Central memory CD8-positive, alpha-beta T cell (primary cell): ENCODE results near the gene STOML2.

ENCODE experiments used
- ATAC-seq: fragments of 150-1000 bp; cut with Tn5 transposase; replicated peaks from 2 replicates; pipeline ENCODE4 v1.10.0; 2022; ENCODE audit warnings: mild to moderate bottlenecking, moderate FRiP score, moderate number of reproducible peaks; ENCODE audit not compliant: poor library complexity, severe bottlenecking; ENCODE audit errors: extremely low read depth
- DNase-seq, 2 donors: peaks; one replicate each; pipeline ENCODE4 v3.0.0; 2021; ENCODE audit warnings: low spot score in 2 of 2
- H3K27ac Mint-ChIP-seq: one replicate; pipeline ENCODE4 v1.8.0; 2022; ENCODE audit warnings: low read depth, mild to moderate bottlenecking, moderate library complexity, mixed read lengths
- H3K27me3 Mint-ChIP-seq: one replicate; pipeline ENCODE4 v1.8.0; 2022; ENCODE audit warnings: mixed read lengths
- H3K36me3 Mint-ChIP-seq: one replicate; pipeline ENCODE4 v1.8.0; 2022; ENCODE audit warnings: mild to moderate bottlenecking, moderate library complexity, mixed read lengths; ENCODE audit not compliant: insufficient read depth
- H3K4me1 Mint-ChIP-seq: one replicate; pipeline ENCODE4 v1.8.0; 2022; ENCODE audit warnings: mixed read lengths
- H3K4me3 Mint-ChIP-seq: one replicate; pipeline ENCODE4 v1.8.0; 2022; ENCODE audit warnings: mild to moderate bottlenecking, moderate library complexity, mixed read lengths
- H3K9me3 Mint-ChIP-seq: one replicate; pipeline ENCODE4 v1.8.0; 2022; ENCODE audit warnings: mixed read lengths

The STOML2 gene

DNA sequence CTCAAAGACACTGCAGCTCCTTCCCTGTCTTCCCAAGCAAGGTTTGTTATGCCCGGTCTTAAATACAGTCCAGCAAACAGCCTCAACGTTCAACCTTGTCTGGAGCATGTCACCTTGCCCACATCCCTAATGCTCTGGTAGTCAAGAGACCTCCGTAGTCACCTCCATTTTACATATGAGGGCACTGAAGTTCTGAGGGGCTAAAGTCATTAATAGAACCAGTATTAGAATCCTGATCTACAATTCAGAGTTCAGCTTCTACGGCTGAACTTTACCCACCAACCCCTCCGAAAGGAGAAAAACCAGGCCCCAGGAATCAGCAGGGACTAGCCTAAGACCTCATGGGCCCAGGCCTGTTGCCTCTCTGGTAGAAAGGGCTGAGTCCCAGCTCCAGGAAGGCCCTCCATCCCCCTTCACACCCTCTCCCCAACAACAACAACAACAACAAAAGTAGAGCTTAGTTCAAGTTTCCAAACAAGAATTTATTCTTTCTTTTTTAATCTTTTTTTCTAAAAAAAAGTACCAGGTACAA is 795 bp upstream of the STOML2 start:
- Mint-ChIP-seq H3K36me3 (peaks cover 26% of the 10 kb centered on the region), H3K4me1 (peaks cover 33% of the 10 kb centered on the region), H3K27me3 (no peaks in the 10 kb centered on the region), H3K9me3 (no peaks in the 10 kb centered on the region), H3K27ac (peak overlapping the region; percentile 89), H3K4me3 (peak overlapping the region; percentile 85)
- ATAC-seq (no peak), DNase-seq (no peak)

DNA sequence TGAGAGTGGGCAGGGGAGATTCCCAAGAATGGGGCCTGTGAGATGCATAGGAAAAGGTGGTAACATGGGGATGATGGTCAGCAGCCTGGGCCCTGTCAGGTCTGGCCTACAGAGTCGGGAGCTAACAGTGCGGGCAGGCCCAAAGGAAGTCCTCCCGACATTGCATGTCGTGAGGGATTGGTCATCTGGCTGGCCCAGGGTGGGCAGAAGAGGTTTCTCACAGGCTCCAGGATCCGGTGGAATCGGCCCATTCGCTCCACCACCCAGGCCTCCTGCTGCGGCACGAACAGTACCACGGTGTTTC is 514 bp downstream of the STOML2 start:
- H3K36me3 Mint-ChIP-seq = peaks cover 19% of the 10 kb centered on the region
- DNase-seq (no peak), ATAC-seq (no peak)
- peak overlapping the region; percentile 85 for H3K4me3 Mint-ChIP-seq
- no peaks in the 10 kb centered on the region for H3K27me3 Mint-ChIP-seq
- H3K9me3 Mint-ChIP-seq = no peaks in the 10 kb centered on the region
- peaks cover 30% of the 10 kb centered on the region for H3K4me1 Mint-ChIP-seq
- peak overlapping the region; percentile 89 for H3K27ac Mint-ChIP-seq

DNA sequence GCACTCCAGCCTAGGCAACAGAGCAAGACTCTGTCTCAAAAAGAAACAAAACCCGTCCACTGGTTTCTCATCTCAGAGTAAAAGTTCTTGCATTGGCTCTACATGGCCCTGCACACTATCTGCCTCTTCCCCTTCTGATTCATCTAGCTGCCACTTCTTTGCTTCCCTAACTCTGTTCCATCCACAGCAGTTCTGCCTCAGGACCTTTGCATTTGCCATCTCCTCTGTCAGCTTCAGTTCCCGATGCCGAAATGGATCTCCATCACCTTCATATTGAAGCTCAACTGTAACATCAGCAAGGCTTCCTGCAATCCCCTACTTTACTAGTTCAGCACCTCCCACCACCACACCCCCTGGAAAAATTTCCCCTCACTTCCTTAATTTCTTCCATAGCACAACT is 5.4 kb downstream of the STOML2 start:
- ATAC-seq (no peak), DNase-seq (no peak)
- Mint-ChIP-seq H3K9me3 (no peaks in the 10 kb centered on the region), H3K4me3 (peak overlapping the region; percentile 44), H3K27me3 (no peaks in the 10 kb centered on the region), H3K27ac (no peak overlapping the region), H3K36me3 (peaks cover 20% of the 10 kb centered on the region), H3K4me1 (peaks cover 35% of the 10 kb centered on the region)

DNA sequence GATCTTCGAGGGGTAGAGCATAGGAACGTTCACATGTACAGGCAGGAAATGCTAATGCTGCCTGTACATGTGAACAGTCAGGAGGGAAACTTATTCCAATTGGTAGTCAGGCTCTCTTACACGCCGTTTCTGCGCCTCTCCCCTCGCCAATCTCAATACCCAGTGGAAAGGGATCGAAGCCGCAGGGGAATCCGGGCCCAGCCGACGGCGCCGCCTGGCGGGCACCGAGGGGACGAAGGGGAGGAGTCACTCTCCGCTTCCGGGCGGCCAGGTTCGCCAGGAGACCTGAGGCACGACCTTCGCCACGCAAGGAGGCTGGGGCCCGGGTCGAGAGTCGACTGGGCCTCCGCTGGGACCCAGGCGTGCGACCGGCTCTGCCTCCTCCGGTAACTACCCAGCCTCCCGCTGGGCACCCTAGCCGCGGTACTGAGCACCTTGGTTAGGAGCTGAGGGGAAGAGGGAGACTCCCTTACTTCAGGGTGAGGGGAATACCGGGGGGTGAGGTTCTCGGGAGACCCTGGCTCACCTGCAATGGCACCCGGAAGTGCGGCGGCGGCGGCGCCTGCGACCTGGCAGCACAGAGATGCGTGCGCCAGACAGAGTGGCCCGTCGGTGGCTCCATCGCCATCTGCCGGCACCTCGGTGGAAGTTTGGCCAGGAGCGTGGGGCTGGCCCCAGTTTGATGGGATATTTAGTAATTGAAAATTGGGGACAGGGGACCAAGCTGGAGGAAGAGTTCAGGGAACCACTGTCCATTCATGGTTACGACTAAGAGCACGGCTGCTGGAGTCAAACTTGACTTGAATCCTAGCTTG is 6.7 kb downstream of the STOML2 start, which contains the start of gene PIGO:
PIGO (minus strand) TSS at position 557 of the 815 bp plus-strand sequence. CDS start 1,026 bp downstream, outside the sequence.
- Mint-ChIP-seq H3K4me1 (peaks cover 26% of the 10 kb centered on the region), H3K27me3 (no peaks in the 10 kb centered on the region), H3K36me3 (peaks cover 22% of the 10 kb centered on the region), H3K9me3 (no peaks in the 10 kb centered on the region), H3K27ac (peak within 1 kb of the TSS; percentile 93), H3K4me3 (peak within 1 kb of the TSS; percentile 82)
- DNase-seq (peak; percentile 83 to 86), ATAC-seq (peak; percentile 93)

DNA sequence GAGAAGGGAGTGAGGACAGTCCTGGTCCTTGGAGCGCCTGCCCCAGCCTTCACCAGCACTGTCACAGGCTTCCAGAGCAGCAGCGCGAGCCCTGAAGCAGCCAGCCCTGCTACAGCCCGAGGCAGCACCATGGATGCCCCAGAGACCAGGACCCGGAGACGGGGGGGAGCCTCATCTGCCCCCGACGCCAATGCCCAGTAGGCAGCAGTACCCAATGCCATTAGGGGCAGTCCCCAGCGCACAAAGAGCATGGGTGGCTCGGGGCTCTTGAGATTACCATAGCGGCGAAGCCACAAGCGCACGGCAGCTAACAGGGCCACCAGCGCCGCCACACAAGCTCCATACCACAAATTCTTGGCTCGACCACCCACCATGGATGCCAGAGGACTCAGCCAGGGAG is 11.4 kb downstream of the STOML2 start:
- H3K4me3 Mint-ChIP-seq = no peak overlapping the region
- H3K36me3 Mint-ChIP-seq = peaks cover 28% of the 10 kb centered on the region
- H3K4me1 Mint-ChIP-seq = peaks cover 20% of the 10 kb centered on the region
- DNase-seq = no peak
- no peaks in the 10 kb centered on the region for H3K27me3 Mint-ChIP-seq
- ATAC-seq = no peak
- H3K9me3 Mint-ChIP-seq = no peaks in the 10 kb centered on the region
- no peak overlapping the region for H3K27ac Mint-ChIP-seq

DNA sequence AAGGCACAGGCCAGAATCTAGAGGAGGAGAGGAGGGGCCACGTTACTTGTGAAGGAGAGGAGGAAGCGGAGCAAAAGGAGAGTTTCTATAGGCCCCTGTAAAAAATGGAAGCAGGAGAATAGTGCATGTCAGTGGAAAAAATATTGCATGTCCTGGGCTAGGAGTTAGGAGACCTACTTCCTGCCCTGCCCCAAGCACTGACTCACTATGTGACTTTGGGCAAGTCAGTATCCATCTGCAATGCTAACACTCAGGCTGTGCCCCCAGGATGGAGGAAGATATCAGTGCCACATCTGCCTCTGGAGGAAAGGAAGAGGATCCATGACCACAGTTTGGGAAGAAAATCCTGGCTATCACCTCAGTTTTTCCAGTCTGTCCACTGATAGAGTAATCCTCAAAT is 13.5 kb downstream of the STOML2 start:
- H3K4me3 Mint-ChIP-seq = no peak overlapping the region
- H3K27me3 Mint-ChIP-seq = no peaks in the 10 kb centered on the region
- peaks cover 13% of the 10 kb centered on the region for H3K4me1 Mint-ChIP-seq
- DNase-seq (no peak), ATAC-seq (no peak)
- H3K27ac Mint-ChIP-seq = no peak overlapping the region
- H3K36me3 Mint-ChIP-seq = peaks cover 17% of the 10 kb centered on the region
- H3K9me3 Mint-ChIP-seq = no peaks in the 10 kb centered on the region

DNA sequence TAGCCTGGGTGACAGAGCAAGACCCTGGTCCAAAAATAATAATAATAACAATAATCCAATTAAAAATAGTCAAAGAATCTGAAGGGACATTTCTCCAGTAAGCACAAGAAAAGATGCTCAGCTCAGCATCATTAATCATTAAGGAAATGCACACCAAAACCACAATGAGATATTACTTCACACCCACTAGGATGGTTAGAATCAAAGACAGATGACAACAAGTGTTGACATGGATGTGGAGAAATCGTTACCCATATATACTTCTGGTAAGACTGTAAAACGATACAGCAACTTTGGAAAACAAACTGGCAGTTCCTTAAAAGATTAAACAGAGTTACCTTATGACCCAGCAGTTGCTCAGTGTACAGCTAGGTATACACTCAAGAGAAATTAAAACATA is 17.9 kb downstream of the STOML2 start:
- Mint-ChIP-seq H3K4me3 (no peak overlapping the region), H3K27me3 (no peaks in the 10 kb centered on the region), H3K36me3 (peaks cover 16% of the 10 kb centered on the region), H3K27ac (no peak overlapping the region), H3K4me1 (peaks cover 9% of the 10 kb centered on the region), H3K9me3 (no peaks in the 10 kb centered on the region)
- ATAC-seq (peak; percentile 80), DNase-seq (no peak)

DNA sequence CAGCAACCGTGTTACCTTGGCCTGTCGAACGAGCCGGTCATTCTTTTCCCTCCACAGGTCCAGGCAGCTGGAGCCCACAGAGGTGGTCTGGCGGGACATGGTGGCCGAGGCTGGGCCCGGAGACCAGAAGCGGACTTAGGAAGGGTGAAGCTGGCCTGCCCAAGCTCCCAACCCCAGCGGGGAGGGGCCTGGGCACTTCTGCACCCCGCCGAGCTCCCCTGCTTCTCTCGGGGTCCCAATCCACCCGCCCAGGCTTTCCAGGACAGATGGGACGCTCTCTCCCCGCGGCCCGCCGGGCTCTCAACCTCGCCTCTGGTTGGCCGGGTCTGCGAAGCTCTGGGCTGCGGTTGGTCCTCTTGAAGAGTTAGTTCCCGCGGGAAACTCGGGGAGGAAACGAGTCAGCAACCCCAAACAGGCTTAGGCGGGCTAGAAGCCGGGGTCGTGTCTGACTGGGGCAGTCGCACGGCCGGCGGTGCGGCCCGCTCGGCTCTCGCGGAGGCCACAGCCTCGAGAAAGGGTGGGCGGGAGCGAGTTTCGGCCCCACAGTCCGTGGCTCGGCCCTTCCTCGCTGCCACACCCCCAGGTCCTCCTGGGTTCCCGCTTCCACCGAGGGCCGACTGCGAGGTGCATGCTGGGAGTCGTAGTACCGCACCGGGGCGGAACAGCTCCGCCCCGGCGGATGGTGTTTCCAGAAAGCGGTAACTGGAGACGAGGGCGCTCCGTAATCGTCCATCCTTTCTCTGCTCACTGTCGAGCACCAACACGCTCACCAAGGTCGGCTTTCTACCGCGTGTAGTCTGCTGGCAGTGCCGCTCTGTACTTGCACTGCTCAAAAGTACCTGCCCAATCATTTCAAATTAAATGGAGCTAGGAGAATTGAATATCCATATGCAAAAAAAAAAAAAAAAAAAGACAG is 23.2 kb downstream of the STOML2 start, which contains the start of gene FANCG:
FANCG (minus strand) TSS at position 517 of the 916 bp plus-strand sequence; CDS start at position 99, 418 bp downstream.
- ATAC-seq (peak; percentile 92), DNase-seq (peak; percentile 46 to 53)
- Mint-ChIP-seq H3K36me3 (peaks cover 5% of the 10 kb centered on the region), H3K27me3 (no peaks in the 10 kb centered on the region), H3K4me3 (peak within 1 kb of the TSS; percentile 92), H3K27ac (peak within 1 kb of the TSS; percentile 74), H3K4me1 (peaks cover 31% of the 10 kb centered on the region), H3K9me3 (no peaks in the 10 kb centered on the region)

DNA sequence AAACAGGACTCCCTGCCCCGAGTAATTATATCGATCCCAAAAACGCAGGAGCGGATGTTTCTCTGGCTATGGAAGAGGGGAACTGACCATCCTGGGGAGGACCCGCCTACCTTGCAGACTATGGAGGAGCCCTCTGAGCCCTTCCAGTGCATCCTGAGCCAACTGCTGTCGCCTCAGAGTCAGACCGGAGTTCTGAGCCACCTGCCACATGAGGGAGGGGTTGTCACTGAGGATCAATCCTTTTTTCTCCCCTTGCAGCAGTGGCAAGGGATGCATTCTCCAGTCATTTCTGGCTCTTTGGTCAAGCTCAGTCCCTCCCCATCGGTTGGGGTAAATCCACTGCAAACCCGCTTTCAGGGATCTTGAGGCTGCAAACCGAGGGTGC is 23.9 kb downstream of the STOML2 start:
- Mint-ChIP-seq H3K4me3 (peak overlapping the region; percentile 92), H3K4me1 (peaks cover 31% of the 10 kb centered on the region), H3K36me3 (peaks cover 5% of the 10 kb centered on the region), H3K9me3 (no peaks in the 10 kb centered on the region), H3K27ac (no peak overlapping the region), H3K27me3 (no peaks in the 10 kb centered on the region)
- ATAC-seq (no peak), DNase-seq (no peak)

DNA sequence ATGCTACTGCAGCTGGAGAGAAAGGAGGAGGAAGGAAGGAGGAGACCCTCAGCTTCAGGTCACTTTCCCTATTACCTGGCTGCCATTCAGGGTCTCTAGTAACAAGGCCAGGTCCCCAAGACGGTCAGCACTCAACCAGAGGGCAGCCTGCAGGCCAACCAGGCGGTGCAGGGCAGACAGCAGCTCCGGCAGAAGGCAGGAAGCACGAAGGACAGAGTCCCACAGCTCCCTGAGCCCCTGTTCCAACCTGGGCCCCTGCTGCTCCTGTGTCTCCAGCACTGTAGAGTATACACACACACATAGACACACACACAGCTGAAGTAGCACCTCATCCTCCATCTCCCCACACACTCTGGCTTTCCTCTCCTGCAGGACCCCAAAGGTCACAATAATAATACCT is 24.9 kb downstream of the STOML2 start:
- Mint-ChIP-seq H3K4me3 (peak overlapping the region; percentile 92), H3K27ac (no peak overlapping the region), H3K9me3 (no peaks in the 10 kb centered on the region), H3K27me3 (no peaks in the 10 kb centered on the region), H3K36me3 (peaks cover 7% of the 10 kb centered on the region), H3K4me1 (peaks cover 37% of the 10 kb centered on the region)
- DNase-seq = no peak
- no peak for ATAC-seq

DNA sequence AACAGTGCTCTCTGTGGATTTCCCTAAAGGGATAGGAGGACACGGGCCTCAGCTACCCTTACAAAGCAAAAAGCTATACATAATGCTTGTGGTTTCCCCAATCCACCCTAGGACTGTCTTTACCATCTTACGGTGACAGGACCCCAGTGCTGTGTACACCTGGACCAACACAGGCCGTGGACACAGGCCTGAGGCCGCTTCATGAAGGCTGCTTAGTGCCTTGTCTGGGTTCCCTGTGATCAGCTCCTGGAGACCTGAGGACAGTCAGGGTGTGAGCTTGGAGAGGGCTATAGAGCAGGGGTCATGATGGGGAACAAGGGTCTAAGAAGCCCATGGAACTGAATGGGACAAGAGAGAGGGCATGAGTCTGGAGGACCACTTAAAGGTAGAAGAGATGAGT is 26.1 kb downstream of the STOML2 start:
- Mint-ChIP-seq H3K27ac (no peak overlapping the region), H3K27me3 (no peaks in the 10 kb centered on the region), H3K9me3 (no peaks in the 10 kb centered on the region), H3K4me1 (peaks cover 42% of the 10 kb centered on the region), H3K4me3 (no peak overlapping the region), H3K36me3 (peaks cover 10% of the 10 kb centered on the region)
- DNase-seq (no peak), ATAC-seq (no peak)

DNA sequence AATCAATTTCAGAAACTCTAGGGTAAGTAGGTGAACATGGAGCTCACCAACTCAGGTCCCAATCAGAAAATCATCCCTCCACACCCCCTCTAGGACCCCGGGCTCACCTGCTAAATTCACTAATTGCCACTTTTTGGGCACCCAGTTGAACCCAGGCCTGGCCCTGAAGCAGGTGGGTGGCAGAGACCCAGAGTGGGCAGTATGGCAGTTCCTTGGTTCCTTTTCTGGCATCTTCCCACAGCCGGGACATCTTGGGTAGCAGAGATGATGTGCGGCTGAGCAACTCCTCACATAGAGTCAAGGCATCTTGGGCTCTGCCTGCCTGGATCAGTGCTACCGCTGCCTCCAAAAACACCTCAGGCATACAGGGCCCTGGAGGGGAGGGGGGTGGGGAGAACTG is 27.6 kb downstream of the STOML2 start:
- no peak overlapping the region for H3K27ac Mint-ChIP-seq
- H3K4me1 Mint-ChIP-seq = peaks cover 53% of the 10 kb centered on the region
- no peak for ATAC-seq
- H3K4me3 Mint-ChIP-seq = no peak overlapping the region
- no peaks in the 10 kb centered on the region for H3K27me3 Mint-ChIP-seq
- H3K9me3 Mint-ChIP-seq = no peaks in the 10 kb centered on the region
- DNase-seq = no peak
- H3K36me3 Mint-ChIP-seq = peaks cover 14% of the 10 kb centered on the region
